NCI-H524 treated with DMSO at 0.1 percent for 48 hours (cell line): Measurements from ENCODE around the gene MFAP1.

Experiments used
- DNase-seq: peaks from one replicate; lab custom pipeline; 2025; lab: John Stamatoyannopoulos, UW

MFAP1 gene

DNA sequence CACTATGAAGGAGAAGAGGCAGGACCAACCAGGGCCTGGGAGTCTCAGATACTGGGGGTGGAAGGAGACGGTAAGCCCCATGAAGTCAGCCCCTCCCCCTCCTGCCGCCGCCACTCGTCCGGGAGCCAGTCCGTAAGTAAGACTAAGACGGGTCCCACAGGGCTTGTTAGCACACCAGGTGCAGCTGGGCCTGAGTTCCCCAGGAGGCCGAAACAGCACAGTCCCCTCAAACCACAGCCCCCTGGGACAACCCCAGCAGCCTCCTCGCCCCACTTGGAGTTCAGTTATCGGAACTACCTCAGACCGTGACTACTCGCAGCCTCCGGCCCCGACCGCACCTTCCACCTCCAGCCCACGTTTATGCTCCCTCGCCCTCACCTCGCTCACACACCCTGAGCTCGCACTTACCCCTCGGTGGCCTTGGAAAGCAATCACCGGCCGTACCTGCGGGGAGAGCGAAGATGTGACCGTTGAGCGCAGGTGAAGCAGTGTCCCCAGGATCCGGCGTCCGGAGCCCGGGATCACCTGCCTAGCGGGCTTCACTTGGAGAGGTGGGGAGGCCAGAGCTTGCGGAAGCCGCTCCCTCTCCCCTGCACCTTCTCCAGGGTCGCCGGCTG lies 48.3 kb downstream of the MFAP1 start:
- DNase-seq, result no peak

DNA sequence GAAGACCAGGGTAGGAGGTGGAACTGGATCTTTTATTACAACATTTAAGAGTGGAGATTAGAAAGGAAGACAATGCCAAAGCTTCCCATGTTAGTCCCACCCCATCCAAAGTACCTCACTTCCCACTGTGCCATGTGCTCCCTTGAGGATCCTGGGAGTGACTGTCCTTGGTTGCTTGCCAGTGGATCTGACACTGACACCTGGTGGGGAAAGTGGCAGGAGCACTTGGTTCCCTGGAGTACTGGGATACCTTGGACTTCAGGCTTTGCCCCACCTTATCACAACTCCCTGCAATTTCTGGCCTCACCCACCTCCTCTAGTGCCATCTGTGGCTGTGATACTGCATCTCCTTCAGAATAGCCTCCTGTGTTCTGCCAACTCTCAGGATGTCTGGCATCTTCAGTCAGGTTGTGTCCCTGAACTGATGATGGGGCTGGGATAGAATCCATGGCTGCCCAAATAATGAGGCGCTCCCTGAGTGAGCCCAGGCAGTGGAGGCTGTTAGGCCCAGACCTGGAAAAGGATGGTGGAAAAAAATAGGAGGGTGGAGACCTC lies 49.0 kb downstream of the MFAP1 start:
- DNase-seq, result peak; percentile 76

DNA sequence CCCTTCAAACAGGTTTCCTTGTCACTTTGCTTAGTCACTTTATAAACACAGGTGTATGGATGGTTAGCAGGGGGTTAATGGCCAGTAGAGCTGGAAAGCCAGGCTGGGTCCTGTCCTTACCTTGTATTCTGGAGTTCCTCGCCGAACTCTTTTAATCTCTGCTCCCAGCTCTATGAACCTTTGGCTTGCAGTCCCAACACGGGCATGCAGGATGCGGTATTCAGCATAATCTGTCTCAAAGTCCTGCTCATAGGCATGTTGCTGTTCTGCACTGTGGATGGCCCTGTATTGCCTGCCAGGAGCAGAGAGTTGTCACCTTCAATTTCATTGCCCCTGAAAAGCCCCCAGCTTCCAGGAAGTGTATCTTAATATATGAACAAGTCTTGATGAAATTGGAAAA lies 50.4 kb downstream of the MFAP1 start:
- DNase-seq, result no peak

DNA sequence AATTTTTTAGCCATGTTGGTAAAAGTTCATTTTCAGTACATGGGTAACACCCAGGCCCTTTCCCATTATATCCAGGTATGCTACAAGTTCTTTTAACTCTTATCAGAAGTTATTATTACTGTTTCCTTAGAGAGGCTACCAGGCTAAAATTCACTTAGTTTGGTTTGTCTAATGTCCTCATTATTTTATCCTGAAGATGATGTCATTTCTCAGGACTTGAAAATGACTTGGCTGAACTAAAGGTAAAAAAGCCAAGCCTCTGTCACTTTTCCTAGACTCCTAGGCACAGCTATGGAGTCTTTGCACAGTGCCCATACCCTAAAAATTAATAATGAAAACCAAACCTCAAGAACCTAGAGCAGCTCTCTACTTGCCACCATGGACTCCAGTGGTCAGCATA lies 51.9 kb downstream of the MFAP1 start:
- DNase-seq, result no peak

DNA sequence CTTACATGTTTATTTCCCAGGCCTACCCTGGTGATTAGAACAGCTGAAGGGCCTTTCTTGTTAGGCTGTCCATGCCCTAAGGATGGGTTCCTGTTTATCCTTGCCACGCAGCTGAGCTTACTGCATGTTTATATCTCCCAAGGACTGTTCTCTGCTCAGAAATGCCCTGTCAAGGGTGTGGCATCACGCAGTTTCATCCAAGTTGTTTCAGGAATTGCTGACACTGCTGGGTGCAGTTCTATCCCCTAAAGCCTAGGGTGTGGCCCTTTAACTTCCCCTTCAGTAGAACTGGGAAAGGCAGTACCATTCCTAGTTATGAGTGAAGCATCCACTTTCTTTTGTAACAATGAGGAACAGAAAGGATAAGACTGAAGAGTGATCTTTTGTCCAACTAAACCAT lies 52.7 kb downstream of the MFAP1 start:
- no peak for DNase-seq

DNA sequence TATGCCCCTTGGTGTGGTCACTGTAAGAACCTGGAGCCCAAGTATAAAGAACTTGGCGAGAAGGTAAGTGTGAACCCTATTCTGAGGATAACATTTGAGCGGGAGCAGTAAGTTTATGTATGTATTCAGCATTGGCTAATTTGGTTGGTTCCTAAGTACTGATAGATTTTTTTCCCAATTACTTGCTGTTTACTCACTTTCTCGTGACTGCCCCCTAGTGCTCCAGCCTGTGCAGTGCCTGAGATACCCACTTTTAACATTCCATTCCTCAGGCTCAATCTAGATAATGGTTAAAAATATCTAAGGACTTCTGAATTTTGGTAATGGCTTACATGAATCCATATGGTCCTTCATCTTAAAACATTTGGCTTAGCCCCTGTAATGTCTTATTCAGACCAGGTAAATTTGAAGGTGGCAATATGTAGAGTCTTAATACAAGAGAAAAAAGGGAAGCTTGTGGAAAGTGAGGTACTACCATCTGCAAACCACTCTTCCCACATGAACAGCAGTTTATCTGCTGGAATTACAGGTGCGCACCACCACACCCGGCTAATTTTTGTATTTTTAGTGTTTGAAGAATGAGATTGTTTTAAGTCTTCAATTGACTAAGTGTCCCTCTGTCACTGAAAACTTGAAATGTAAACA lies 54.8 kb downstream of the MFAP1 start:
- DNase-seq, result peak; percentile 2

DNA sequence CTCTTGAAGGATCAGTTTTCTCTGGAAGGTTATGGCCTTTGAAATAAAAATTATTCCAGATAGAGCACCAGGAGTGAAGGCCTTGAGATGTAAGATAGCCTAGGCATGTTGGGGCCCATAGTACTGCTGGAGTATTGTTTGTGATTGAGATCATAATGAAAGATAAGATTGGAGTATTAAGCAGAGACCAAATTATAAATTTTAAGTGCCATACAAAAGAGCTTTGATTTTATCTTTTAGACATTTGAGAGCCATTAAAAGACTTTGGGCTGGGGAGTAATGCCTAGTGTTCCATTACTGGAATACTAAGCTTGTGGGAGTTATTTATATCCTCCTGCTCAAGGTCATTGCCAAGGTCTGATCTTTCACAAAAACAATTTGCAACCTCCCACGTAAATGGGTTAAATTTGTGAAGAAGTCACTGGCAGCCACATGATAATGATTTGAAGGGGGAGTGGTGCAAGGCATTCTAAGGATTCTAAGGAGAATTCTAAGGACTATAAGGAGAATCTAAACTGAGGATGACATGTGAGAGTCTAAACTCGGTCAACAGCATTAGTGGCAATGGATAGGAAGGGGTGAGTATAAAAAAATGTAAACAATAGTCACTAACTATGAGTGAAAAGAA lies 60.6 kb downstream of the MFAP1 start:
- DNase-seq, result no peak

DNA sequence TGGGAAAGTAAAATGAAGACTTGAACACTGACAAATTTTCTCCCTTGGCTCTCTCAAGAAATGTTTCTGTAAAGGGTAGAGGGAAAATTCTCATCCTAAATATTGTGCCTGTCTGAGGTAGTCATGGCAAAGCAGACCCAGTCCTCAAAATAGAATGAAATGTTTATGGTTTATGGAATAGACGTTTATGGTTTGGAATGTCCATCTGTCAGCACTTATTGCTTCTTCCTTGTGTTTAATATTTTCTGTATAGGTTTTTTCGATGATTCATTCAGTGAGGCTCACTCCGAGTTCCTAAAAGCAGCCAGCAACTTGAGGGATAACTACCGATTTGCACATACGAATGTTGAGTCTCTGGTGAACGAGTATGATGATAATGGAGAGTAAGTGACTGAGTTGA lies 61.7 kb downstream of the MFAP1 start:
- DNase-seq, result no peak
